Measurements from ENCODE around the gene GSG1L2. TPM values are rescaled to one million over a fixed set of nuclear protein-coding genes. Genes with fewer than 3 reads are reported as not detected.

The GSG1L2 gene
- total and polyA plus RNA-seq, 4 donors: not detected

DNA sequence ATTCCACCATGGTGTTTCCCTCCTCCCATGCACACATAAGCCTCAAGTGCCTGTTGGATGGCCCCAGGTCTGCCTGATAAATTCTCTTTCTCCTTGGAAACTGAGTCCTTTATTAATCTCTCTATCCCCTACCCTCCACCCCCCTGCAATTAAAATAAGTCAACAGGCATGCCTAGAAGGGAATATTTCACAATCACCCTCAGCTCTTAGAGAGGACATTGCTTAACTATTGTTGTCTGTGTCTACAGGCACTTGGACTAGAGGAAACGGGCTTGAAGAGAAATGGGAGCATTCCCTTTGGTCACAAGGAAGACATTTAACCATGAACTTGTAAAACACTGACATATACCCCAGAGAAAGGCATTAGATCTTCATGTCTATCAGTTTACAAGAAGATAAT, 43.7 kb upstream of the GSG1L2 start:
- Histone ChIP-seq H3K9me3 (ENCODE audit: control insufficient read depth in 4 of 4, low read length in 3 of 4) (peaks cover 0 to 2% (median 0%) of the 10 kb centered on the region in 4 donors), H3K4me1 (ENCODE audit: control insufficient read depth in 4 of 4, insufficient read depth in 4 of 4, low read length in 3 of 4) (no peaks in the 10 kb centered on the region), H3K9ac (ENCODE audit: low read depth in 1 of 2, low read length in 2 of 2) (no peak overlapping the region), H3K27me3 (ENCODE audit: control insufficient read depth in 4 of 4, insufficient read depth in 4 of 4, low read length in 3 of 4) (no peaks in the 10 kb centered on the region), H3K36me3 (ENCODE audit: control insufficient read depth in 4 of 4, insufficient read depth in 3 of 4, low read depth in 1 of 4, low read length in 3 of 4) (no peaks in the 10 kb centered on the region), H3K4me3 (ENCODE audit: low read depth in 1 of 3, low read length in 3 of 3) (no peak overlapping the region), H3K27ac (ENCODE audit: low read depth in 1 of 2, low read length in 2 of 2) (no peak overlapping the region)
- TF ChIP-seq FOXA2 (IDR thresholded peaks at IDR 0.05): no peak
- no peak for TF ChIP-seq NR2F2 (IDR thresholded peaks at IDR 0.05)
- TF ChIP-seq JUND (IDR thresholded peaks at IDR 0.05): no peak
- TF ChIP-seq, protein P1, sequence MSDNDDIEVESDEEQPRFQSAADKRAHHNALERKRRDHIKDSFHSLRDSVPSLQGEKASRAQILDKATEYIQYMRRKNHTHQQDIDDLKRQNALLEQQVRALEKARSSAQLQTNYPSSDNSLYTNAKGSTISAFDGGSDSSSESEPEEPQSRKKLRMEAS (IDR thresholded peaks at IDR 0.05): no peak
- no peak for TF ChIP-seq RAD21 (IDR thresholded peaks at IDR 0.05)
- TF ChIP-seq, protein P2, sequence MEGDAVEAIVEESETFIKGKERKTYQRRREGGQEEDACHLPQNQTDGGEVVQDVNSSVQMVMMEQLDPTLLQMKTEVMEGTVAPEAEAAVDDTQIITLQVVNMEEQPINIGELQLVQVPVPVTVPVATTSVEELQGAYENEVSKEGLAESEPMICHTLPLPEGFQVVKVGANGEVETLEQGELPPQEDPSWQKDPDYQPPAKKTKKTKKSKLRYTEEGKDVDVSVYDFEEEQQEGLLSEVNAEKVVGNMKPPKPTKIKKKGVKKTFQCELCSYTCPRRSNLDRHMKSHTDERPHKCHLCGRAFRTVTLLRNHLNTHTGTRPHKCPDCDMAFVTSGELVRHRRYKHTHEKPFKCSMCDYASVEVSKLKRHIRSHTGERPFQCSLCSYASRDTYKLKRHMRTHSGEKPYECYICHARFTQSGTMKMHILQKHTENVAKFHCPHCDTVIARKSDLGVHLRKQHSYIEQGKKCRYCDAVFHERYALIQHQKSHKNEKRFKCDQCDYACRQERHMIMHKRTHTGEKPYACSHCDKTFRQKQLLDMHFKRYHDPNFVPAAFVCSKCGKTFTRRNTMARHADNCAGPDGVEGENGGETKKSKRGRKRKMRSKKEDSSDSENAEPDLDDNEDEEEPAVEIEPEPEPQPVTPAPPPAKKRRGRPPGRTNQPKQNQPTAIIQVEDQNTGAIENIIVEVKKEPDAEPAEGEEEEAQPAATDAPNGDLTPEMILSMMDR (IDR thresholded peaks at IDR 0.05; ENCODE audit: low read depth, low read length, missing input control): no peak
- TF ChIP-seq, protein P3, sequence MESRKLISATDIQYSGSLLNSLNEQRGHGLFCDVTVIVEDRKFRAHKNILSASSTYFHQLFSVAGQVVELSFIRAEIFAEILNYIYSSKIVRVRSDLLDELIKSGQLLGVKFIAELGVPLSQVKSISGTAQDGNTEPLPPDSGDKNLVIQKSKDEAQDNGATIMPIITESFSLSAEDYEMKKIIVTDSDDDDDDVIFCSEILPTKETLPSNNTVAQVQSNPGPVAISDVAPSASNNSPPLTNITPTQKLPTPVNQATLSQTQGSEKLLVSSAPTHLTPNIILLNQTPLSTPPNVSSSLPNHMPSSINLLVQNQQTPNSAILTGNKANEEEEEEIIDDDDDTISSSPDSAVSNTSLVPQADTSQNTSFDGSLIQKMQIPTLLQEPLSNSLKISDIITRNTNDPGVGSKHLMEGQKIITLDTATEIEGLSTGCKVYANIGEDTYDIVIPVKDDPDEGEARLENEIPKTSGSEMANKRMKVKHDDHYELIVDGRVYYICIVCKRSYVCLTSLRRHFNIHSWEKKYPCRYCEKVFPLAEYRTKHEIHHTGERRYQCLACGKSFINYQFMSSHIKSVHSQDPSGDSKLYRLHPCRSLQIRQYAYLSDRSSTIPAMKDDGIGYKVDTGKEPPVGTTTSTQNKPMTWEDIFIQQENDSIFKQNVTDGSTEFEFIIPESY (IDR thresholded peaks at IDR 0.05): no peak
- TF ChIP-seq RXRA (IDR thresholded peaks at IDR 0.05): no peak
- TF ChIP-seq, protein P4, sequence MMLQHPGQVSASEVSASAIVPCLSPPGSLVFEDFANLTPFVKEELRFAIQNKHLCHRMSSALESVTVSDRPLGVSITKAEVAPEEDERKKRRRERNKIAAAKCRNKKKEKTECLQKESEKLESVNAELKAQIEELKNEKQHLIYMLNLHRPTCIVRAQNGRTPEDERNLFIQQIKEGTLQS (IDR thresholded peaks at IDR 0.05): no peak
- no peak for TF ChIP-seq EGR1 (IDR thresholded peaks at IDR 0.05; ENCODE audit: low read depth in 2 of 2)
- TF ChIP-seq FOXA1 (IDR thresholded peaks at IDR 0.05): no peak
- TF ChIP-seq YY1 (IDR thresholded peaks at IDR 0.05): no peak
- TF ChIP-seq HNF4A (conservative IDR thresholded peaks at IDR 0.05): no peak
- TF ChIP-seq TAF1 (conservative IDR thresholded peaks at IDR 0.05): no peak
- no peak for TF ChIP-seq GABPA (IDR thresholded peaks at IDR 0.05 in 1 of 2, conservative IDR thresholded peaks at IDR 0.05 in 1 of 2)
- TF ChIP-seq, protein P5, sequence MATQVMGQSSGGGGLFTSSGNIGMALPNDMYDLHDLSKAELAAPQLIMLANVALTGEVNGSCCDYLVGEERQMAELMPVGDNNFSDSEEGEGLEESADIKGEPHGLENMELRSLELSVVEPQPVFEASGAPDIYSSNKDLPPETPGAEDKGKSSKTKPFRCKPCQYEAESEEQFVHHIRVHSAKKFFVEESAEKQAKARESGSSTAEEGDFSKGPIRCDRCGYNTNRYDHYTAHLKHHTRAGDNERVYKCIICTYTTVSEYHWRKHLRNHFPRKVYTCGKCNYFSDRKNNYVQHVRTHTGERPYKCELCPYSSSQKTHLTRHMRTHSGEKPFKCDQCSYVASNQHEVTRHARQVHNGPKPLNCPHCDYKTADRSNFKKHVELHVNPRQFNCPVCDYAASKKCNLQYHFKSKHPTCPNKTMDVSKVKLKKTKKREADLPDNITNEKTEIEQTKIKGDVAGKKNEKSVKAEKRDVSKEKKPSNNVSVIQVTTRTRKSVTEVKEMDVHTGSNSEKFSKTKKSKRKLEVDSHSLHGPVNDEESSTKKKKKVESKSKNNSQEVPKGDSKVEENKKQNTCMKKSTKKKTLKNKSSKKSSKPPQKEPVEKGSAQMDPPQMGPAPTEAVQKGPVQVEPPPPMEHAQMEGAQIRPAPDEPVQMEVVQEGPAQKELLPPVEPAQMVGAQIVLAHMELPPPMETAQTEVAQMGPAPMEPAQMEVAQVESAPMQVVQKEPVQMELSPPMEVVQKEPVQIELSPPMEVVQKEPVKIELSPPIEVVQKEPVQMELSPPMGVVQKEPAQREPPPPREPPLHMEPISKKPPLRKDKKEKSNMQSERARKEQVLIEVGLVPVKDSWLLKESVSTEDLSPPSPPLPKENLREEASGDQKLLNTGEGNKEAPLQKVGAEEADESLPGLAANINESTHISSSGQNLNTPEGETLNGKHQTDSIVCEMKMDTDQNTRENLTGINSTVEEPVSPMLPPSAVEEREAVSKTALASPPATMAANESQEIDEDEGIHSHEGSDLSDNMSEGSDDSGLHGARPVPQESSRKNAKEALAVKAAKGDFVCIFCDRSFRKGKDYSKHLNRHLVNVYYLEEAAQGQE (IDR thresholded peaks at IDR 0.05): no peak
- DNase-seq (ENCODE audit: low spot score): no peak
- WGBS: 52% methylated on average over 1 of the region's 1 CpG

DNA sequence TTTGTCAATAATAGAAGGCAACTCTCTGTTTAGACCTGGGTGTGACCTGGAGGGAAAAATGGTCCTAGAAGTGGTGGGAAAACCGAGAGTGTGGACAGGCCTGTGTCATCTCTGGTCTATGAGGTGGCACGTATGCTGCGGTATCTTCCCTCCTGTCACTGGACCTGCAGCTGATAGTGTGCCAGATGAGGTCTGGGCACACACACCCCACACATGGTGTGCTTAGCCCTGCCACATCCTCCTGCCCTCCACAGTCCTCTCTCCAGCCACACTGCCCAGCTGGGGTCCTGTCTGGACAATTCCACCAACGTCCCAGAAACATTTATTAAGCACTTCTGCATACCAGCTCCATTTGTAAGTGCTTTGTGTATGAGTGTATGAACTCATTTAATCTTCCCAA, 41.1 kb upstream of the GSG1L2 start:
- TF ChIP-seq HNF4G (IDR thresholded peaks at IDR 0.05) (no peak), GABPA (IDR thresholded peaks at IDR 0.05 in 1 of 2, conservative IDR thresholded peaks at IDR 0.05 in 1 of 2) (no peak), HNF4A (conservative IDR thresholded peaks at IDR 0.05) (no peak), EGR1 (IDR thresholded peaks at IDR 0.05; ENCODE audit: low read depth in 2 of 2) (no peak), FOXA1 (IDR thresholded peaks at IDR 0.05) (no peak), TAF1 (conservative IDR thresholded peaks at IDR 0.05) (no peak), JUND (IDR thresholded peaks at IDR 0.05) (no peak), RAD21 (IDR thresholded peaks at IDR 0.05) (no peak), SP1 (IDR thresholded peaks at IDR 0.05) (no peak)
- TF ChIP-seq, protein P1 (IDR thresholded peaks at IDR 0.05): no peak
- TF ChIP-seq, protein P3 (IDR thresholded peaks at IDR 0.05): no peak
- TF ChIP-seq, protein P2 (IDR thresholded peaks at IDR 0.05; ENCODE audit: low read depth, low read length, missing input control): no peak
- TF ChIP-seq, protein P4 (IDR thresholded peaks at IDR 0.05): no peak
- no peak for DNase-seq (ENCODE audit: low spot score)
- no peaks in the 10 kb centered on the region for H3K27me3 ChIP-seq (ENCODE audit: control insufficient read depth in 4 of 4, insufficient read depth in 4 of 4, low read length in 3 of 4)
- no peak overlapping the region for H3K9ac ChIP-seq (ENCODE audit: low read depth in 1 of 2, low read length in 2 of 2)
- H3K27ac ChIP-seq (ENCODE audit: low read depth in 1 of 2, low read length in 2 of 2): no peak overlapping the region
- H3K4me1 ChIP-seq (ENCODE audit: control insufficient read depth in 4 of 4, insufficient read depth in 4 of 4, low read length in 3 of 4): no peaks in the 10 kb centered on the region
- 70% methylated on average over 4 of the region's 4 CpGs for WGBS
- H3K4me3 ChIP-seq (ENCODE audit: low read depth in 1 of 3, low read length in 3 of 3): no peak overlapping the region
- H3K9me3 ChIP-seq (ENCODE audit: control insufficient read depth in 4 of 4, low read length in 3 of 4): peaks cover 1 to 9% (median 3%) of the 10 kb centered on the region in 4 donors
- H3K36me3 ChIP-seq (ENCODE audit: control insufficient read depth in 4 of 4, insufficient read depth in 3 of 4, low read depth in 1 of 4, low read length in 3 of 4): no peaks in the 10 kb centered on the region

Measured in liver (tissue), 9 donors.